Breast epithelium (tissue), 4 donors: ENCODE data around the gene P4HA3. TPM values are rescaled to one million over a fixed set of nuclear protein-coding genes. Genes with fewer than 3 reads are reported as not detected.

ENCODE experiments used
- DNase-seq, 2 donors: peaks; one replicate each; pipeline ENCODE4 v3.0.0-alpha.2; 2019; ENCODE audit warnings: low spot score in 2 of 2
- H3K27ac ChIP-seq, 2 donors: fragments of 200-600 bp; sonication (generic) in 1 of 2; one replicate each; pipeline ENCODE4 v1.5.1; 2016 to 2019; ENCODE audit warnings: mild to moderate bottlenecking in 1 of 2
- H3K27me3 ChIP-seq, 2 donors: fragments of 200-600 bp; sonication (generic) in 1 of 2; one replicate each; pipeline versions ENCODE4 v1.5.1 to v1.6.0; 2017 to 2019; ENCODE audit warnings: control low read depth in 1 of 2, mild to moderate bottlenecking in 1 of 2
- H3K36me3 ChIP-seq: fragments of 200-600 bp; one replicate; pipeline ENCODE4 v1.5.1; 2019
- H3K4me1 ChIP-seq, 2 donors: fragments of 200-600 bp; sonication (generic); one replicate each; pipeline ENCODE4 v1.5.1; 2016 to 2019; ENCODE audit warnings: control low read depth in 1 of 2
- H3K4me3 ChIP-seq, 3 donors: fragments of 200-600 bp; sonication (generic); 1 replicate in 2 of 3; 2 replicates in 1 of 3; pipeline ENCODE4 v1.5.1; 2016 to 2019; ENCODE audit warnings: mild to moderate bottlenecking in 3 of 3, moderate library complexity in 2 of 3
- H3K9me3 ChIP-seq, 2 donors: fragments of 200-600 bp; sonication (generic) in 1 of 2; one replicate each; pipeline ENCODE4 v1.5.1; 2016 to 2019; ENCODE audit warnings: control low read depth in 1 of 2
- POLR2A ChIP-seq: fragments of 450-650 bp; IDR thresholded peaks from one replicate; pipeline ENCODE4 v1.6.1; 2016; ENCODE audit warnings: antibody characterized with exemption, mild to moderate bottlenecking, moderate library complexity
- POLR2AphosphoS5 ChIP-seq, 3 donors: sonication (generic); formaldehyde crosslinking; IDR thresholded peaks; one replicate each; pipeline ENCODE4 v1.6.1; 2017; ENCODE audit warnings: antibody characterized with exemption in 3 of 3
- intact Hi-C: fragments of 100-400 bp; cut with DNase I; formaldehyde crosslinking; loops from one replicate; pipeline ENCODE4 v1.15.1; 2023; ENCODE audit warnings: low total_unique reads
- total RNA-seq, 3 donors: library from RNA; depleted of rRNA; stranded (reverse); fragments of >200 nt; gene quantifications; one replicate each; pipeline ENCODE4 v1.1.0, GENCODE V29; 2016
- TF ChIP-seq, protein P1 (sequence below), 3 donors: fragments of 450-650 bp; IDR thresholded peaks; one replicate each; pipeline ENCODE4 v1.5.1; 2016 to 2017; ENCODE audit warnings: antibody characterized with exemption in 3 of 3, mild to moderate bottlenecking in 3 of 3, moderate library complexity in 3 of 3

The P4HA3 gene
- total RNA-seq, 3 donors from 2014 or later: 0.29 to 0.66 (median 0.48) TPM

DNA sequence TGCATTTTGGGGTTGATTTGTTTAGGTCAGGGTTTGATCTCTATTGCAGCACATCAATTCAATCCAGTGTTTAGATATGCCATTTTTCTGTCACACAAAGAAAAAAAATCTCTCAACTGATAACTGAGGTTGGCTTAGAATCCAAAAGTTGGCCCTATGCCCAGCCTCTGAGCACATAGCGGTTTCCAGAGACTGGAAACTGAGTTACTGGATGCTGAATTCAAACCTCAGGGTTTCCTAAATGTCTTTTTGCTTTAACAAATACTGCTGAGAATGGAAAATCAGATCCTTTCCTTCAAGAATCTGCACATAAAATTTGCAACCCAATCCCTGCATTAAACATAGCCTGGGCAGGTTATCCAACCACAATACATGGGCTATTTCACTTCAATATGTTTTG is 4.0 kb downstream of the P4HA3 start:
- Histone ChIP-seq H3K4me1 (no peaks in the 10 kb centered on the region), H3K36me3 (no peaks in the 10 kb centered on the region), H3K4me3 (no peak overlapping the region), H3K27me3 (peaks cover 0 to 3% of the 10 kb centered on the region in 2 donors), H3K27ac (no peak overlapping the region), H3K9me3 (no peaks in the 10 kb centered on the region)
- no peak for TF ChIP-seq POLR2A
- TF ChIP-seq, protein P1, sequence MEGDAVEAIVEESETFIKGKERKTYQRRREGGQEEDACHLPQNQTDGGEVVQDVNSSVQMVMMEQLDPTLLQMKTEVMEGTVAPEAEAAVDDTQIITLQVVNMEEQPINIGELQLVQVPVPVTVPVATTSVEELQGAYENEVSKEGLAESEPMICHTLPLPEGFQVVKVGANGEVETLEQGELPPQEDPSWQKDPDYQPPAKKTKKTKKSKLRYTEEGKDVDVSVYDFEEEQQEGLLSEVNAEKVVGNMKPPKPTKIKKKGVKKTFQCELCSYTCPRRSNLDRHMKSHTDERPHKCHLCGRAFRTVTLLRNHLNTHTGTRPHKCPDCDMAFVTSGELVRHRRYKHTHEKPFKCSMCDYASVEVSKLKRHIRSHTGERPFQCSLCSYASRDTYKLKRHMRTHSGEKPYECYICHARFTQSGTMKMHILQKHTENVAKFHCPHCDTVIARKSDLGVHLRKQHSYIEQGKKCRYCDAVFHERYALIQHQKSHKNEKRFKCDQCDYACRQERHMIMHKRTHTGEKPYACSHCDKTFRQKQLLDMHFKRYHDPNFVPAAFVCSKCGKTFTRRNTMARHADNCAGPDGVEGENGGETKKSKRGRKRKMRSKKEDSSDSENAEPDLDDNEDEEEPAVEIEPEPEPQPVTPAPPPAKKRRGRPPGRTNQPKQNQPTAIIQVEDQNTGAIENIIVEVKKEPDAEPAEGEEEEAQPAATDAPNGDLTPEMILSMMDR (IDR thresholded peaks at IDR 0.05): no peak
- no peak for DNase-seq
- intact Hi-C loops: no loop called here

DNA sequence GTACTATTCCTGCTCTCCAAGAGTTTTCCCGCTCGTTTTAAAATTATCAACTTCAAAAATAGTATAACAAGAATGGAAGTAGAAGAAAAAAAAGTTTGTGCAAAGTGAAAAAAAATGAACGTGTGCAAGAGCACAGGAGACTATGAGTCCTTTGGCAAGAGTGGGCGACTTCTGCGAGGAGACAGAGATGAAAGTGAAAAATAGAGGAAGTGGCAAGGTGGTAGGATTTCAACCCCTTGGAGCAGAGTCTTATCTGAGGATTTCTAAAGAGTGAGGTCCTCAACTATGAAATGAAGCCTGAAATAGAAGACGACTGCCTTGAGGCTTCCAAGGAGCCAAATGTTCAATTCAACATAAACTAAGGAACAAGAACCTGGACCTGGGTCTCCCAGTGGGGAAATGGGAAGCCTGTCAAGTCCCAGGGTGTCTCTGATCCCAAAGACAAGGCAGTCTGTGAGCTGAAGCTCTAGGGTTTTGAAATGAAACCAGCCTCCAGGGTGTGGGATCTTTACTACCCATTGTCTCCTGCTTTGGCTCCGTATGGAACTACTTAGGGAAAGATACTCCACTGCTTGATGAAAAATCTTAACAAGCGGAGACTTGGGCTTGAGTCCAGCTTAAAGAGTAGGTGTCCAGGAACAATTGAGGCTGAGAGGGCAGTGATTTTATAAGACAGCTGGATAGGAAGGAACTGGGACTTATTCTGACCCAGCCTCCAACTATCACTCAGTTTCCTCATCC is 4.8 kb downstream of the P4HA3 start:
- TF ChIP-seq POLR2A: no peak
- Histone ChIP-seq H3K4me3 (no peak overlapping the region), H3K4me1 (no peaks in the 10 kb centered on the region), H3K27ac (no peak overlapping the region), H3K27me3 (peaks cover 0 to 3% of the 10 kb centered on the region in 2 donors), H3K9me3 (no peaks in the 10 kb centered on the region), H3K36me3 (no peaks in the 10 kb centered on the region)
- intact Hi-C loops: no loop called here
- no peak for DNase-seq

DNA sequence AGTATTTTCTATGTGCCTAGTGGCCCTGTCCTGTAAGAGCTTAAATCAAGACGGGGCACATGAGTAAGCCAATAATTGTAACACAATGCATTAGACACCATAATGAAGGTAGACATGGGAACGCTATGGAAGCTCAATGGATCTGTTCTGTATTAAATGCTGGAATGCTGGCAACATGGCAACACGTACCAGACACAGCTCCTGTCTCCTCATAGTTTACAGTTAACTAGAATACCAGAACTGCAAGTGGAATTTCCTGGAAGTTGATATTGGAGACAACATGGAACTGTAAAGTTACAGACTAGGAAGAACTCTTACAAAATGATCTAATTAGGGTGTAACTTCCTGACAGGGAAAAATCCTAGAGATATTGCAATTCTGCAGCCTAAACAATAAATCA is 12.4 kb downstream of the P4HA3 start:
- intact Hi-C loops: no loop called here
- no peak for DNase-seq
- TF ChIP-seq POLR2AphosphoS5 (IDR thresholded peaks at IDR 0.05): no peak
- H3K36me3 ChIP-seq: no peaks in the 10 kb centered on the region
- H3K4me1 ChIP-seq: no peaks in the 10 kb centered on the region
- no peaks in the 10 kb centered on the region for H3K9me3 ChIP-seq
- no peak overlapping the region for H3K27ac ChIP-seq
- H3K4me3 ChIP-seq: no peak overlapping the region
- H3K27me3 ChIP-seq: no peaks in the 10 kb centered on the region

DNA sequence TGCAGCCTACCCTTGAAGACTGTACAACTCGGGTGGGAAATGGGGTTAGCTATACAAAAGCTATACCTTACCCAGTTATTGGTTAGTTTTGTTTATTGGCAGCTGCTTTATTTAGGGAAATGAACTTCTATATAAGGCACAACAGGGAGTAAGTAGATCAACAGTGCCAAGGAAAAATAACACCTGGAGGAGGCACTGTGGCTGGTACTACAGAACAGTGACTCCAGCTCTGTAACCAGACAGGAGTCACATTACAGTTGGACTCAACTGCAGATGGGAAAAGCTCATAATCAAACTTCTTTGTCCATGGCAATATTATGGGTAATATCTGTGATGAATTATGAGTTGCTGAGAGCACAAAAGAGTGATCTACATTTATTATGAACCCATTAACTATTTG is 14.0 kb downstream of the P4HA3 start:
- H3K4me3 ChIP-seq: no peak overlapping the region
- no peak for DNase-seq
- H3K9me3 ChIP-seq: no peaks in the 10 kb centered on the region
- H3K27me3 ChIP-seq: no peaks in the 10 kb centered on the region
- TF ChIP-seq, protein P1 (IDR thresholded peaks at IDR 0.05): no peak
- no peak for TF ChIP-seq POLR2A
- TF ChIP-seq POLR2AphosphoS5 (IDR thresholded peaks at IDR 0.05): no peak
- no peaks in the 10 kb centered on the region for H3K36me3 ChIP-seq
- no peak overlapping the region for H3K27ac ChIP-seq
- intact Hi-C loops: no loop called here
- no peaks in the 10 kb centered on the region for H3K4me1 ChIP-seq

DNA sequence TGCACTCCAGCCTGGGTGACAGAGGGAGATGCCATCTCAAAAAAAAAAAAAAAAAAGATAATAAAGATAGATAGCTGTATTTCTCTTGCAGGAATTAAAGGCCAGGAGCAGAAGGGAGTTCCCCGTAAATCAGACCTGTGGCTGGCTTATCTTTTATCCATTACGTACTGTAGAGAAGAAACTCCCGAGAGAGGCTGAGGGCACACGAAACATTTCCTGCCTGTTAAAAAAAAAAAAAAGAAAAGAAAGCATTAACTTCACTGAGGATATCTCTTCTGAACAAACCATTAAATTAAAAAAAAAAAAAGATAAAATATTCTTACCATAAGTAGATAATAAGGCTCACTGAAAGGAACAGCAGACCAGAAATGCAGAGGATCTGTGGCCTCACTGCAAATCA is 22.5 kb downstream of the P4HA3 start:
- H3K9me3 ChIP-seq: no peaks in the 10 kb centered on the region
- intact Hi-C loops: no loop called here

DNA sequence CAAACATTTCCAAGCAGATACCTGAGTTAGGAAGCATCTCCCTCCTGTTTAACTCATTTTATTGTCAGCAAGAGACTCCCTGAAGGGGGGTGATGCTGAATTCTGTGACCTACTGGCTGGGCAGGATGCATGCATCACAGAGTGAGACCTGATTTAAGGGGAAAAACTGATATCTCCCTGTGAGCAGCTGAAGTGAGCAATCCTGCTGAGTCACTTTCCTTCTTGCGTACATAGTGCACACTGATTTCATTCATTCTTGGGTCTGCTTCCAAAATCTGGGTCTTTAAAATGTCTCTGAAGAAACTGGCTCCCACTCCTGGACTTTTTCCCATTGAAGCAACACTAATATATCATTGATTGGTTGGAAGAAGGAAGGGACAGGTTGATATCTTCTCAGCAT is 23.3 kb downstream of the P4HA3 start:
- no peak overlapping the region for H3K27ac ChIP-seq
- H3K9me3 ChIP-seq: no peaks in the 10 kb centered on the region
- no peak overlapping the region for H3K4me3 ChIP-seq
- DNase-seq: no peak
- H3K4me1 ChIP-seq: no peaks in the 10 kb centered on the region
- no peaks in the 10 kb centered on the region for H3K27me3 ChIP-seq
- TF ChIP-seq, protein P1 (IDR thresholded peaks at IDR 0.05): no peak
- TF ChIP-seq POLR2AphosphoS5 (IDR thresholded peaks at IDR 0.05): no peak
- no peak for TF ChIP-seq POLR2A
- H3K36me3 ChIP-seq: no peaks in the 10 kb centered on the region
- intact Hi-C loops: no loop called here

More for the DNA sequence above, 22.5 kb downstream of the P4HA3 start:
- TF ChIP-seq, protein P1 (IDR thresholded peaks at IDR 0.05): no peak
- no peak for TF ChIP-seq POLR2A
- TF ChIP-seq POLR2AphosphoS5 (IDR thresholded peaks at IDR 0.05): no peak
- Histone ChIP-seq H3K4me1 (no peaks in the 10 kb centered on the region), H3K27ac (no peak overlapping the region), H3K36me3 (no peaks in the 10 kb centered on the region), H3K27me3 (no peaks in the 10 kb centered on the region), H3K4me3 (no peak overlapping the region)
- no peak for DNase-seq
